PC-9 (cell line): ENCODE results near the gene NEBL. TPM values are rescaled to one million over a fixed set of nuclear protein-coding genes. Genes with fewer than 3 reads are reported as not detected.
A peak's percentile ranks its signal among the peaks of the same experiment; 100 is the strongest.

Experiments
- Bru-seq: library from RNA; stranded (reverse); fragments of 400-500 nt; gene quantifications from one replicate; lab custom pipeline; 2021; lab: Mats Ljungman, UMichigan
- BruChase-seq, 2 experiments: library from RNA; stranded (reverse); fragments of 400-500 nt; gene quantifications; one replicate each; lab custom pipeline; 2021; lab: Mats Ljungman, UMichigan
- BruUV-seq: library from RNA; stranded (reverse); fragments of 400-500 nt; replicated peaks from 2 replicates; lab custom pipeline; 2021; lab: Mats Ljungman, UMichigan
- CTCF ChIA-PET: fragments of 300-600 bp; sonication (Branson Sonifier 250); formaldehyde crosslinking; loops from one replicate; lab custom pipeline; 2022; ENCODE audit warnings: antibody characterized with exemption; lab: Charles Lee
- POLR2A ChIA-PET: fragments of 300-600 bp; sonication (Branson Sonifier 250); formaldehyde crosslinking; loops from one replicate; lab custom pipeline; 2022; ENCODE audit warnings: antibody characterized with exemption; ENCODE audit not compliant: unreplicated experiment; lab: Charles Lee
- DNase-seq, 2 experiments: peaks; one replicate each; pipeline versions ENCODE4 v3.0.0 to v3.0.0-alpha.2; 2015 to 2022; ENCODE audit warnings: mixed read lengths in 1 of 2
- H2AFZ ChIP-seq: fragments of 200-600 bp; sonication (generic); 2 replicates; pipeline ENCODE4 v1.8.1; 2017; ENCODE audit warnings: antibody characterized with exemption
- H3F3A ChIP-seq: fragments of 200-600 bp; sonication (generic); 2 replicates; pipeline ENCODE4 v1.8.1; 2017; ENCODE audit warnings: antibody characterized with exemption, mild to moderate bottlenecking, low read depth; ENCODE audit not compliant: insufficient read depth
- H3K27ac ChIP-seq: fragments of 200-600 bp; sonication (generic); 2 replicates; pipeline ENCODE4 v1.6.1; 2016; ENCODE audit warnings: mixed run types
- H3K27me3 ChIP-seq: fragments of 200-600 bp; sonication (generic); 2 replicates; pipeline ENCODE4 v1.6.1; 2016; ENCODE audit warnings: low read depth, mixed run types; ENCODE audit not compliant: insufficient read depth
- H3K36me3 ChIP-seq: fragments of 200-600 bp; sonication (generic); 2 replicates; pipeline ENCODE4 v1.6.1; 2016; ENCODE audit warnings: low read depth, mixed run types
- H3K4me1 ChIP-seq: fragments of 200-600 bp; sonication (generic); replicated peaks from 2 replicates; pipeline ENCODE4 v1.6.1; 2016; ENCODE audit warnings: mixed run types; ENCODE audit not compliant: insufficient read depth
- H3K4me2 ChIP-seq: fragments of 200-600 bp; sonication (generic); 2 replicates; pipeline ENCODE4 v1.6.1; 2017; ENCODE audit warnings: mixed run types
- H3K4me3 ChIP-seq: fragments of 200-600 bp; sonication (generic); 2 replicates; pipeline ENCODE4 v1.6.1; 2016; ENCODE audit warnings: mixed run types
- H3K79me2 ChIP-seq: fragments of 200-600 bp; sonication (generic); 2 replicates; pipeline ENCODE4 v1.6.1; 2017; ENCODE audit warnings: low read depth, mixed run types
- H3K9me2 ChIP-seq: fragments of 200-600 bp; sonication (generic); 2 replicates; pipeline ENCODE4 v1.8.1; 2017; ENCODE audit warnings: mild to moderate bottlenecking; ENCODE audit not compliant: insufficient read depth
- H3K9me3 ChIP-seq: fragments of 200-600 bp; sonication (generic); 2 replicates; pipeline ENCODE4 v1.8.1; 2016; ENCODE audit warnings: low read depth; ENCODE audit not compliant: insufficient read depth
- H4K20me1 ChIP-seq: fragments of 200-600 bp; sonication (generic); 2 replicates; pipeline ENCODE4 v1.8.1; 2017; ENCODE audit not compliant: insufficient read depth
- CTCF ChIP-seq: fragments of 200-600 bp; sonication (generic); conservative IDR thresholded peaks from 2 replicates; pipeline ENCODE4 v1.6.1; 2017; ENCODE audit warnings: mixed run types, antibody characterized with exemption, mild to moderate bottlenecking, moderate library complexity
- EZH2 ChIP-seq: fragments of 200-600 bp; sonication (generic); IDR thresholded peaks from 2 replicates; pipeline ENCODE4 v1.8.0; 2017; ENCODE audit warnings: antibody characterized with exemption, low read depth
- intact Hi-C: fragments of 100-400 bp; cut with micrococcal nuclease; formaldehyde crosslinking; loops from one replicate; pipeline ENCODE4 v1.10.0; 2022; ENCODE audit not compliant: unreplicated experiment
- long read RNA-seq: library from polyadenylated mRNA; stranded (forward); transcript quantifications from one replicate; pipeline ENCODE4 v2.0.0, GENCODE V29; 2022
- total RNA-seq: library from RNA; stranded (reverse); gene quantifications from 2 replicates; pipeline ENCODE4 v1.2.3, GENCODE V29; 2021

NEBL gene, protein sequence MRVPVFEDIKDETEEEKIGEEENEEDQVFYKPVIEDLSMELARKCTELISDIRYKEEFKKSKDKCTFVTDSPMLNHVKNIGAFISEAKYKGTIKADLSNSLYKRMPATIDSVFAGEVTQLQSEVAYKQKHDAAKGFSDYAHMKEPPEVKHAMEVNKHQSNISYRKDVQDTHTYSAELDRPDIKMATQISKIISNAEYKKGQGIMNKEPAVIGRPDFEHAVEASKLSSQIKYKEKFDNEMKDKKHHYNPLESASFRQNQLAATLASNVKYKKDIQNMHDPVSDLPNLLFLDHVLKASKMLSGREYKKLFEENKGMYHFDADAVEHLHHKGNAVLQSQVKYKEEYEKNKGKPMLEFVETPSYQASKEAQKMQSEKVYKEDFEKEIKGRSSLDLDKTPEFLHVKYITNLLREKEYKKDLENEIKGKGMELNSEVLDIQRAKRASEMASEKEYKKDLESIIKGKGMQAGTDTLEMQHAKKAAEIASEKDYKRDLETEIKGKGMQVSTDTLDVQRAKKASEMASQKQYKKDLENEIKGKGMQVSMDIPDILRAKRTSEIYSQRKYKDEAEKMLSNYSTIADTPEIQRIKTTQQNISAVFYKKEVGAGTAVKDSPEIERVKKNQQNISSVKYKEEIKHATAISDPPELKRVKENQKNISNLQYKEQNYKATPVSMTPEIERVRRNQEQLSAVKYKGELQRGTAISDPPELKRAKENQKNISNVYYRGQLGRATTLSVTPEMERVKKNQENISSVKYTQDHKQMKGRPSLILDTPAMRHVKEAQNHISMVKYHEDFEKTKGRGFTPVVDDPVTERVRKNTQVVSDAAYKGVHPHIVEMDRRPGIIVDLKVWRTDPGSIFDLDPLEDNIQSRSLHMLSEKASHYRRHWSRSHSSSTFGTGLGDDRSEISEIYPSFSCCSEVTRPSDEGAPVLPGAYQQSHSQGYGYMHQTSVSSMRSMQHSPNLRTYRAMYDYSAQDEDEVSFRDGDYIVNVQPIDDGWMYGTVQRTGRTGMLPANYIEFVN
- total RNA-seq (21.9 and 22.6 TPM in 2 replicates), Bru-seq, nascent RNA (percentile 59 among the genes with signal in this experiment), BruChase-seq, experiment 1, labeled RNA remaining after a 2-hour chase (percentile 67 among the genes with signal in this experiment), BruChase-seq, experiment 2, labeled RNA remaining after a 6-hour chase (percentile 52 among the genes with signal in this experiment)
- long read RNA-seq, transcript NEBL-203 (7 exons, 3,008 nt), result major isoform, 13 of 28 reads
- long read RNA-seq, partial matches to known transcripts, result 0 of 28 reads
- long read RNA-seq, other reads (novel, unspliced or antisense), result 15 of 28 reads

- Histone ChIP-seq H3K27me3 (no peaks in the 10 kb centered on the region), H3K79me2 (no peaks in the 10 kb centered on the region), H3K9me2 (no peaks in the 10 kb centered on the region), H4K20me1 (no peaks in the 10 kb centered on the region), H3K4me2 (no peak within 1 kb of the TSS), H3K4me3 (no peak within 1 kb of the TSS), H3K4me1 (no peaks in the 10 kb centered on the region), H3K9me3 (no peaks in the 10 kb centered on the region), H3K36me3 (no peaks in the 10 kb centered on the region), H3F3A (no peaks in the 10 kb centered on the region), H3K27ac (no peak within 1 kb of the TSS), H2AFZ (no peak within 1 kb of the TSS)
- no peak for DNase-seq
- CTCF ChIA-PET, result no interaction called here
- no TSS peak for BruUV-seq
- TF ChIP-seq EZH2, result no peak
- TF ChIP-seq CTCF, result no peak
- intact Hi-C loops, result loop anchor here (10.0 kb wide), 1 partner anchor 298 kb away; no protein-coding TSS in a partner anchor
- POLR2A ChIA-PET, result no interaction called here
Observed at GRCh38 chr10:20897146-20897825, at the start of gene NEBL. TSS of gene NEBL (minus strand) at chr10:20897311. CDS start at chr10:20897205, 106 bp downstream.

DNA sequence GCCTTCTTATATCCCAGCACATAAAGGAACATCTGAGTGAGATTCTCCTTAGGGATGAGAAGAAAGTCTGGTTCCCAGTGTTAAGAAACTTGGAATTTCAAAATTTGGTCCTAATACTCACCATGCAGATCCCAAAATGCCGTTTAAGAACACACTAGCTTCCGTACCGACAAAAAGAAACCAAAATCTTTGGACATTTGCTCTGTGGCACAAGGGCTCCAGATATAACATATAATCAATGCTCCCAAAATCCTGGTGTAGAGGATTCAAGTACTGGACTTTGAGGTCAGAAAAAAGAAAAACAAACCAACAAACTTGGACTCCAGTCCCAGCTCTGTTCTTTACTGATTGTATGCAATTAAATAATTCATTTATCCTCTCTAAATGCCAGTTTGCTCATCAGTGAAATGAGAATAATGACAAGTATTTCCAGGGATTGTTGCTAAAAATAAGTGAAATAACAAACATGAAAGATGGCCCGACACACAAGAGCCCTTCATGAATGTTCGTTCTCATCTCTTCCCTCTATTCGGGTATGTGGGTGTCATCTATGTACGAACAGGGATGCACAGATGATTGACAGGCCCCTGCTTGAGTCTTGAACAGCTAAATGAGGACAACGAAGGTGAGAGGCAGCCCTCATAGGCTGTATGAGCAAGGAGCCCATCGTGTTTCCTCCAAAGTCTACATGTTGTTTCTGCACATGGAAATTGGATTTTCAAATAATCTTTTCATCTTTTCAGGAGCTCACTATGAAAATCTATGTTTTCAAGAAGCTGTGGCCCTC, 48.6 kb upstream of the NEBL start:
- POLR2A ChIA-PET, result interaction anchor here (0.7 kb wide), 1 partner anchor 23 kb away, joined by 3 read pairs; no protein-coding TSS in a partner anchor
- CTCF ChIA-PET, result no interaction called here

More for the DNA sequence above, 48.6 kb upstream of the NEBL start:
- H3K4me1 ChIP-seq, result no peaks in the 10 kb centered on the region
- TF ChIP-seq CTCF (no peak), EZH2 (no peak)
- no peaks in the 10 kb centered on the region for H3F3A ChIP-seq
- no peak overlapping the region for H3K4me2 ChIP-seq
- no peaks in the 10 kb centered on the region for H3K27me3 ChIP-seq
- H3K9me2 ChIP-seq, result no peaks in the 10 kb centered on the region
- H3K36me3 ChIP-seq, result no peaks in the 10 kb centered on the region
- no peaks in the 10 kb centered on the region for H3K9me3 ChIP-seq
- no TSS peak for BruUV-seq
- no peaks in the 10 kb centered on the region for H4K20me1 ChIP-seq
- H3K4me3 ChIP-seq, result no peak overlapping the region
- no peak for DNase-seq
- no peaks in the 10 kb centered on the region for H3K79me2 ChIP-seq
- intact Hi-C loops, result no loop called here
- no peak overlapping the region for H3K27ac ChIP-seq
- no peak overlapping the region for H2AFZ ChIP-seq
